PFSK-1 (cell line): Measurements from ENCODE around the gene AP1G2.

Experiments used
- FOXP2 ChIP-seq: optimal IDR thresholded peaks from 2 replicates; pipeline ENCODE3; 2011; ENCODE audit warnings: borderline replicate concordance, control low read depth, inconsistent platforms; ENCODE audit not compliant: insufficient read depth; ENCODE audit errors: extremely low read length, extremely low read depth
- POLR2AphosphoS5 ChIP-seq: IDR thresholded peaks from 2 replicates; pipeline ENCODE4 v1.6.1; 2012; ENCODE audit warnings: low read depth, mild to moderate bottlenecking, control low read depth, low read length, moderate library complexity
- SIN3A ChIP-seq: IDR thresholded peaks from 2 replicates; pipeline ENCODE4 v1.6.1; 2012; ENCODE audit warnings: mild to moderate bottlenecking, low read length, moderate library complexity, borderline replicate concordance; ENCODE audit not compliant: insufficient read depth
- TAF1 ChIP-seq: IDR thresholded peaks from 2 replicates; pipeline ENCODE4 v1.6.1; 2012; ENCODE audit warnings: low read length, control low read depth, borderline replicate concordance; ENCODE audit not compliant: insufficient read depth
- TF ChIP-seq, protein P1 (sequence below), 2 experiments: IDR thresholded peaks; 2 replicates each; pipeline versions ENCODE4 v1.6.1 to v1.8.0; 2011 to 2012; ENCODE audit warnings: low read depth in 2 of 2, low read length in 2 of 2, control low read depth in 1 of 2, inconsistent platforms in 1 of 2, mild to moderate bottlenecking in 1 of 2, moderate library complexity in 1 of 2; ENCODE audit not compliant: insufficient read depth in 1 of 2

The AP1G2 gene

DNA sequence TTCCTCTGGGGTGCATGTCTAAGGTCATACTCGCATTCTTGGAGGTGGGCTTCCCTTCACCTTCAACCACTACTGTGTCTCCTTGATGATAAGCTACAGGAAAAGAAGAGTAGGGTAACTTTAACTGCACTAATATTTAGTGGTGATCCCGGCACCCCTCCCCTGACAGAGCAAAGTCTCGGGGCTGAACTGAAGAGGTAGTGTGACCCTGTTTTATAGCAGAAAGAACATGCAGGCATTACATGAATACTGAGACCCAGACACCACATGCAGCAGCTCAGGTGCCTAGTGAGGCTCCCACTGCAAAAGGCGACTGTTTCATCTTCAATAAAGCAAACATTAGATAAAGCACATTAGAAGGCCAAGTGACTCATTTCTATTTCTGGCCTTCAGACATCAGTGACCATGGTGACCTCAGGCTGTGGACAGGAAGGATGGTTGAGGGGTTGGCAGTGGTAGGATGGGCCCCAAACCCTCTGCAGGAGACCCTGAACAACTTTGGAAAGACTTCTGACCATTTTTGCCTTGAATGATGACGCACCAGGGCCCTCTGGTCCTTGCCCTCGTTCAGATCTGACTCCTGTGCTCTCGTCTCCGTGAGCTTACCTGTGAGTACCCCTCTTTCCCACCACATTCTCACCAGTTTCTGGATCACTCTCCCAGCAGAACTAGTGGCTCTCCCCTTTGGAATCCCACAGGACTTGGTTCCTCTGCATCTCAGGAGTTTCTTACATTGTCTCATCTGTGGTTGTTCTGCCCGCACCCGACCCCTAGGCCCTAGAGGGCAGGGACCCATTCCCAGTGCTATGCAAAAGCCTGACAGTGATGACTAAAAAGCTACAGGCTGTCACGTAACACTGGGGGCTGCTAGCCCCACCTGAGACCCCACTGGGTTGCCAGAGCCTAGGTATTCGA is 34.8 kb upstream of the AP1G2 start:
- TF ChIP-seq POLR2AphosphoS5 (no peak), FOXP2 (no peak), TAF1 (no peak), SIN3A (no peak)
- TF ChIP-seq, protein P1, sequence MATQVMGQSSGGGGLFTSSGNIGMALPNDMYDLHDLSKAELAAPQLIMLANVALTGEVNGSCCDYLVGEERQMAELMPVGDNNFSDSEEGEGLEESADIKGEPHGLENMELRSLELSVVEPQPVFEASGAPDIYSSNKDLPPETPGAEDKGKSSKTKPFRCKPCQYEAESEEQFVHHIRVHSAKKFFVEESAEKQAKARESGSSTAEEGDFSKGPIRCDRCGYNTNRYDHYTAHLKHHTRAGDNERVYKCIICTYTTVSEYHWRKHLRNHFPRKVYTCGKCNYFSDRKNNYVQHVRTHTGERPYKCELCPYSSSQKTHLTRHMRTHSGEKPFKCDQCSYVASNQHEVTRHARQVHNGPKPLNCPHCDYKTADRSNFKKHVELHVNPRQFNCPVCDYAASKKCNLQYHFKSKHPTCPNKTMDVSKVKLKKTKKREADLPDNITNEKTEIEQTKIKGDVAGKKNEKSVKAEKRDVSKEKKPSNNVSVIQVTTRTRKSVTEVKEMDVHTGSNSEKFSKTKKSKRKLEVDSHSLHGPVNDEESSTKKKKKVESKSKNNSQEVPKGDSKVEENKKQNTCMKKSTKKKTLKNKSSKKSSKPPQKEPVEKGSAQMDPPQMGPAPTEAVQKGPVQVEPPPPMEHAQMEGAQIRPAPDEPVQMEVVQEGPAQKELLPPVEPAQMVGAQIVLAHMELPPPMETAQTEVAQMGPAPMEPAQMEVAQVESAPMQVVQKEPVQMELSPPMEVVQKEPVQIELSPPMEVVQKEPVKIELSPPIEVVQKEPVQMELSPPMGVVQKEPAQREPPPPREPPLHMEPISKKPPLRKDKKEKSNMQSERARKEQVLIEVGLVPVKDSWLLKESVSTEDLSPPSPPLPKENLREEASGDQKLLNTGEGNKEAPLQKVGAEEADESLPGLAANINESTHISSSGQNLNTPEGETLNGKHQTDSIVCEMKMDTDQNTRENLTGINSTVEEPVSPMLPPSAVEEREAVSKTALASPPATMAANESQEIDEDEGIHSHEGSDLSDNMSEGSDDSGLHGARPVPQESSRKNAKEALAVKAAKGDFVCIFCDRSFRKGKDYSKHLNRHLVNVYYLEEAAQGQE (IDR thresholded peaks at IDR 0.05; ENCODE audit: insufficient read depth in 1 of 2, low read depth in 2 of 2, low read length in 2 of 2), result no peak

GRCh38 chr14:23601845-23602180 is 34.2 kb upstream of the AP1G2 start:
- TF ChIP-seq, protein P1 (IDR thresholded peaks at IDR 0.05; ENCODE audit: insufficient read depth in 1 of 2, low read depth in 2 of 2, low read length in 2 of 2), result no peak
- TF ChIP-seq FOXP2 (no peak), POLR2AphosphoS5 (no peak), SIN3A (no peak), TAF1 (no peak)

GRCh38 chr14:23601424-23601823 is 33.8 kb upstream of the AP1G2 start:
- no peak for TF ChIP-seq TAF1
- TF ChIP-seq SIN3A, result no peak
- no peak for TF ChIP-seq FOXP2
- TF ChIP-seq, protein P1 (IDR thresholded peaks at IDR 0.05; ENCODE audit: insufficient read depth in 1 of 2, low read depth in 2 of 2, low read length in 2 of 2), result no peak
- TF ChIP-seq POLR2AphosphoS5, result no peak

DNA sequence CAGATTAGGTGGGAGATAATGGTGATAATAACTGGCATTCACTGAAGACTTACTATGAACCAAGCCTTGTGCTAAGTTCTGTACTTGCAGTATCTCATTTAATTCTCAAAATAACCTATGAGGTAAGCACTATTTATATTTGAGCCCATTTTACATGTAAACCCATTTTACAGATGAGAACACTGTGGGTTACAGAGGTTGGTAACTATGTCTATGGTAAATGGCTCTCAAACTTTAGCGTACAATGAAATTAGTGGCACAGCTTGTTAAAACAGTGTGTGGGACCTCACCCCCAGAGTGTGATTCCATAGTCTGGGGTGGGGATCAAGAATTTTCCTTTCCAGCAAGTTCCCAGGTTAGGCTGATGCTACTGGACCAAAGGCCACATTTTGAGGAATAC is 33.2 kb upstream of the AP1G2 start:
- no peak for TF ChIP-seq FOXP2
- TF ChIP-seq TAF1, result no peak
- TF ChIP-seq, protein P1 (IDR thresholded peaks at IDR 0.05; ENCODE audit: insufficient read depth in 1 of 2, low read depth in 2 of 2, low read length in 2 of 2), result no peak
- no peak for TF ChIP-seq POLR2AphosphoS5
- TF ChIP-seq SIN3A, result no peak

- TF ChIP-seq FOXP2 (no peak), SIN3A (no peak), POLR2AphosphoS5 (no peak)
- TF ChIP-seq, protein P1 (IDR thresholded peaks at IDR 0.05; ENCODE audit: insufficient read depth in 1 of 2, low read depth in 2 of 2, low read length in 2 of 2), result no peak
Measured at GRCh38 chr14:23600322-23600707, 32.7 kb upstream of the AP1G2 start.
